Loucy (cell line): ENCODE results near the gene TMEM203.

Experiments used
- H2AFZ ChIP-seq: fragments of 200-600 bp; sonication (generic); 2 replicates; pipeline ENCODE4 v1.6.0; 2016; ENCODE audit warnings: antibody characterized with exemption, mild to moderate bottlenecking, low read length, moderate library complexity
- H3F3A ChIP-seq: fragments of 200-600 bp; 2 replicates; pipeline ENCODE4 v1.6.0; 2016; ENCODE audit warnings: antibody characterized with exemption, low read depth, mild to moderate bottlenecking
- H3K27me3 ChIP-seq: fragments of 200-600 bp; sonication (generic); 2 replicates; pipeline ENCODE4 v1.6.1; 2014; ENCODE audit warnings: low read length, mild to moderate bottlenecking; ENCODE audit not compliant: insufficient read depth, poor library complexity, severe bottlenecking
- H3K36me3 ChIP-seq: fragments of 200-600 bp; sonication (generic); 2 replicates; pipeline ENCODE4 v1.6.1; 2016; ENCODE audit warnings: low read length; ENCODE audit not compliant: insufficient read depth
- H3K4me1 ChIP-seq: fragments of 200-600 bp; sonication (generic); 2 replicates; pipeline ENCODE4 v1.5.1; 2014; ENCODE audit warnings: low read length, mild to moderate bottlenecking; ENCODE audit not compliant: insufficient read depth, poor library complexity, severe bottlenecking
- H3K4me2 ChIP-seq: fragments of 200-600 bp; sonication (generic); 2 replicates; pipeline ENCODE4 v1.6.0; 2014; ENCODE audit warnings: antibody characterized with exemption, low read length, low read depth, mild to moderate bottlenecking; ENCODE audit not compliant: poor library complexity, severe bottlenecking
- H3K4me3 ChIP-seq: fragments of 200-600 bp; sonication (generic); 2 replicates; pipeline ENCODE4 v1.5.1; 2014; ENCODE audit warnings: low read length, mild to moderate bottlenecking, mixed read lengths; ENCODE audit not compliant: poor library complexity, severe bottlenecking
- H3K79me2 ChIP-seq: fragments of 200-600 bp; sonication (generic); 2 replicates; pipeline ENCODE4 v1.6.1; 2014; ENCODE audit warnings: low read length; ENCODE audit not compliant: insufficient read depth
- H3K9ac ChIP-seq: fragments of 200-600 bp; sonication (generic); 2 replicates; pipeline ENCODE4 v1.6.0; 2014; ENCODE audit warnings: mild to moderate bottlenecking, low read depth, low read length, moderate library complexity; ENCODE audit not compliant: poor library complexity, severe bottlenecking
- H3K9me2 ChIP-seq: fragments of 200-600 bp; sonication (generic); replicated peaks from 2 replicates; pipeline ENCODE4 v1.6.1; 2016; ENCODE audit warnings: low read depth, low read length, mixed read lengths
- H3K9me3 ChIP-seq: fragments of 200-600 bp; sonication (generic); 2 replicates; pipeline ENCODE4 v1.6.1; 2014; ENCODE audit warnings: mild to moderate bottlenecking, antibody characterized with exemption, low read length, low read depth; ENCODE audit not compliant: insufficient read depth
- H4K20me1 ChIP-seq: fragments of 200-600 bp; sonication (generic); 2 replicates; pipeline ENCODE4 v1.6.0; 2014; ENCODE audit warnings: antibody characterized with exemption, low read length, mild to moderate bottlenecking; ENCODE audit not compliant: insufficient read depth, poor library complexity, severe bottlenecking
- CTCF ChIP-seq: fragments of 200-600 bp; sonication (generic); conservative IDR thresholded peaks from 2 replicates; pipeline ENCODE4 v1.5.1; 2014; ENCODE audit warnings: mild to moderate bottlenecking, antibody characterized with exemption, low read length
- EZH2phosphoT487 ChIP-seq: fragments of 200-600 bp; IDR thresholded peaks from 2 replicates; pipeline ENCODE4 v1.6.1; 2018; ENCODE audit warnings: antibody characterized with exemption, mild to moderate bottlenecking, moderate library complexity, borderline replicate concordance

Gene TMEM203

GRCh38 chr9:137251194-137251461 is 45.7 kb upstream of the TMEM203 start, which contains the start of gene STPG3:
TSS of gene STPG3 (plus strand) at chr9:137251286. CDS start at chr9:137251287, 1 bp downstream.
- H3K4me2 ChIP-seq = no peak within 1 kb of the TSS
- peaks cover 19% of the 10 kb centered on the region for H3K79me2 ChIP-seq
- H3K27me3 ChIP-seq = peaks cover 4% of the 10 kb centered on the region
- no peak for TF ChIP-seq CTCF
- no peak for TF ChIP-seq EZH2phosphoT487
- H3K9ac ChIP-seq = no peak within 1 kb of the TSS
- H3K9me3 ChIP-seq = no peaks in the 10 kb centered on the region
- peaks cover 21% of the 10 kb centered on the region for H3K4me1 ChIP-seq
- H2AFZ ChIP-seq = no peak within 1 kb of the TSS
- H4K20me1 ChIP-seq = peaks cover 7% of the 10 kb centered on the region
- no peak within 1 kb of the TSS for H3K4me3 ChIP-seq
- no peaks in the 10 kb centered on the region for H3F3A ChIP-seq
- H3K9me2 ChIP-seq = no peaks in the 10 kb centered on the region
- no peaks in the 10 kb centered on the region for H3K36me3 ChIP-seq

GRCh38 chr9:137250329-137251193 is 45.1 kb upstream of the TMEM203 start:
- Histone ChIP-seq H3K79me2 (peaks cover 14% of the 10 kb centered on the region), H3K27me3 (peaks cover 2% of the 10 kb centered on the region), H3K9me2 (no peaks in the 10 kb centered on the region), H3K4me3 (no peak overlapping the region), H3K9ac (no peak overlapping the region), H2AFZ (no peak overlapping the region), H4K20me1 (peaks cover 2% of the 10 kb centered on the region), H3K4me2 (no peak overlapping the region), H3K4me1 (peaks cover 19% of the 10 kb centered on the region), H3F3A (no peaks in the 10 kb centered on the region), H3K36me3 (no peaks in the 10 kb centered on the region), H3K9me3 (no peaks in the 10 kb centered on the region)
- TF ChIP-seq CTCF (no peak), EZH2phosphoT487 (no peak)

GRCh38 chr9:137247916-137248175 is 42.4 kb upstream of the TMEM203 start:
- Histone ChIP-seq H3K9me2 (no peaks in the 10 kb centered on the region), H4K20me1 (peaks cover 11% of the 10 kb centered on the region), H2AFZ (no peak overlapping the region), H3K9me3 (no peaks in the 10 kb centered on the region), H3K79me2 (peaks cover 12% of the 10 kb centered on the region), H3K9ac (no peak overlapping the region), H3K36me3 (peaks cover 10% of the 10 kb centered on the region; the same call in 1 of the 2 replicates), H3K4me1 (peaks cover 10% of the 10 kb centered on the region), H3K4me2 (no peak overlapping the region), H3K27me3 (no peaks in the 10 kb centered on the region), H3F3A (no peaks in the 10 kb centered on the region), H3K4me3 (no peak overlapping the region)
- TF ChIP-seq CTCF = no peak
- no peak for TF ChIP-seq EZH2phosphoT487
